Prostate gland (tissue), 2 donors: ENCODE results near the gene MRPL11. TPM values are rescaled to one million over a fixed set of nuclear protein-coding genes. Genes with fewer than 3 reads are reported as not detected.
A peak's percentile ranks its signal among the peaks of the same experiment; 100 is the strongest.

Experiments
- DNase-seq: peaks from one replicate; pipeline ENCODE4 v3.0.0-alpha.2; 2019; ENCODE audit warnings: low spot score
- H3K27ac ChIP-seq, 2 donors: fragments of 200-600 bp; sonication (generic); 2 replicates each; pipeline ENCODE4 v1.5.1; 2017 to 2019
- H3K27me3 ChIP-seq: fragments of 200-600 bp; sonication (generic); replicated peaks from 2 replicates; pipeline ENCODE4 v1.5.1; 2019; ENCODE audit not compliant: insufficient read depth
- H3K36me3 ChIP-seq, 2 donors: fragments of 200-600 bp; sonication (generic); 1 replicate in 1 of 2; 2 replicates in 1 of 2; pipeline versions ENCODE4 v1.5.1 to v1.8.1; 2017 to 2019
- H3K4me1 ChIP-seq: fragments of 200-600 bp; sonication (generic); replicated peaks from 2 replicates; pipeline ENCODE4 v1.5.1; 2019
- H3K4me3 ChIP-seq, 2 donors: fragments of 200-600 bp; sonication (generic); 2 replicates each; pipeline ENCODE4 v1.5.1; 2017 to 2019
- H3K9me3 ChIP-seq: fragments of 200-600 bp; sonication (generic); 2 replicates; pipeline ENCODE4 v1.5.1; 2017
- CTCF ChIP-seq, 4 experiments: fragments of 200-600 bp in 2 of 4; fragments of 450-650 bp in 2 of 4; sonication (generic) in 2 of 4; IDR thresholded peaks; 1 replicate in 3 of 4; 2 replicates in 1 of 4; pipeline ENCODE4 v1.5.1; 2016 to 2019; ENCODE audit warnings: antibody characterized with exemption in 4 of 4, mild to moderate bottlenecking in 2 of 4, moderate library complexity in 2 of 4
- POLR2A ChIP-seq: fragments of 450-650 bp; IDR thresholded peaks from one replicate; pipeline ENCODE4 v1.6.1; 2016; ENCODE audit warnings: antibody characterized with exemption, mild to moderate bottlenecking
- POLR2AphosphoS5 ChIP-seq: sonication (generic); formaldehyde crosslinking; IDR thresholded peaks from one replicate; pipeline ENCODE4 v1.6.1; 2017; ENCODE audit warnings: antibody characterized with exemption
- WGBS: methylation state at CpG from one replicate; pipeline ENCODE4 v1.1.5; 2018; 5-methylcytosine and 5-hydroxymethylcytosine counted together
- intact Hi-C: fragments of 100-400 bp; cut with DNase I; formaldehyde crosslinking; loops from one replicate; pipeline ENCODE4 v1.14.2; 2022
- total RNA-seq, 2 donors: library from RNA; depleted of rRNA; stranded (reverse); fragments of >200 nt; gene quantifications; one replicate each; pipeline ENCODE4 v1.1.0, GENCODE V29; 2016

MRPL11 gene
- total RNA-seq, 2 donors from 2014 or later = 44.2 to 51.2 TPM

GRCh38 chr11:66478729-66479393 lies 40.2 kb upstream of the MRPL11 start:
- DNase-seq = no peak
- Histone ChIP-seq H3K4me1 (no peaks in the 10 kb centered on the region), H3K4me3 (peak overlapping the region; percentile 59 to 63), H3K9me3 (no peaks in the 10 kb centered on the region), H3K27ac (peak overlapping the region; percentile 85 to 90), H3K27me3 (no peaks in the 10 kb centered on the region), H3K36me3 (no peaks in the 10 kb centered on the region)
- intact Hi-C loops = loop anchor here (5.0 kb wide), 1 partner anchor 198 kb away; the partner anchor contains the start of gene RBM4B
- TF ChIP-seq CTCF (IDR thresholded peaks at IDR 0.05) (peak; percentile 38 to 71 (median 54)), POLR2A (no peak)
- WGBS = 45% methylated on average over 8 of the region's 8 CpGs

GRCh38 chr11:66477263-66478201 lies 38.9 kb upstream of the MRPL11 start:
- no peak for TF ChIP-seq POLR2AphosphoS5
- no peak for TF ChIP-seq POLR2A
- no peak for TF ChIP-seq CTCF (IDR thresholded peaks at IDR 0.05)
- 84% methylated on average over 11 of the region's 11 CpGs for WGBS
- intact Hi-C loops = loop anchor here (5.0 kb wide), 1 partner anchor 200 kb away; the partner anchor contains the start of gene RBM4B

GRCh38 chr11:66476841-66477251 lies 38.2 kb upstream of the MRPL11 start:
- no peak for DNase-seq
- 43% methylated on average over 9 of the region's 9 CpGs for WGBS
- TF ChIP-seq POLR2AphosphoS5 (no peak), POLR2A (no peak), CTCF (IDR thresholded peaks at IDR 0.05) (no peak)
- H3K4me1 ChIP-seq = no peaks in the 10 kb centered on the region
- no peaks in the 10 kb centered on the region for H3K36me3 ChIP-seq
- intact Hi-C loops = loop anchor here (5.0 kb wide), 1 partner anchor 200 kb away; the partner anchor contains the start of gene RBM4B
- no peak overlapping the region for H3K27ac ChIP-seq
- H3K4me3 ChIP-seq = no peak overlapping the region
- no peaks in the 10 kb centered on the region for H3K27me3 ChIP-seq
- H3K9me3 ChIP-seq = no peaks in the 10 kb centered on the region

More at GRCh38 chr11:66477263-66478201, 38.9 kb upstream of the MRPL11 start:
- Histone ChIP-seq H3K27ac (no peak overlapping the region), H3K36me3 (no peaks in the 10 kb centered on the region), H3K27me3 (no peaks in the 10 kb centered on the region), H3K9me3 (no peaks in the 10 kb centered on the region), H3K4me1 (no peaks in the 10 kb centered on the region), H3K4me3 (no peak overlapping the region)
- no peak for DNase-seq

- Histone ChIP-seq H3K36me3 (no peaks in the 10 kb centered on the region), H3K27me3 (no peaks in the 10 kb centered on the region), H3K4me1 (no peaks in the 10 kb centered on the region), H3K4me3 (no peak overlapping the region), H3K9me3 (no peaks in the 10 kb centered on the region), H3K27ac (no peak overlapping the region)
- no peak for DNase-seq
- TF ChIP-seq POLR2A (no peak), CTCF (IDR thresholded peaks at IDR 0.05) (no peak), POLR2AphosphoS5 (no peak)
- intact Hi-C loops = loop anchor here (5.0 kb wide), 1 partner anchor 201 kb away; the partner anchor contains the start of gene RBM4B
- 68% methylated on average over 10 of the region's 10 CpGs for WGBS
These were observed 37.7 kb upstream of the MRPL11 start for GRCh38 chr11:66476173-66476840.
